Mononuclear cell (primary cell): ENCODE measurements around the gene DNAAF5. TPM values are rescaled to one million over a fixed set of nuclear protein-coding genes. Genes with fewer than 3 reads are reported as not detected.
"Not testable (repeated sequence)": the region's sequence is repeated elsewhere in the genome, so short reads cannot be mapped to it uniquely, and the experiment has no call there.

Experiments
- H3K27me3 ChIP-seq: 2 replicates; pipeline ENCODE4 v1.6.0; 2011; ENCODE audit warnings: low read length, control low read depth; ENCODE audit not compliant: insufficient read depth
- H3K4me1 ChIP-seq: 2 replicates; pipeline ENCODE4 v1.5.1; 2011; ENCODE audit warnings: mild to moderate bottlenecking, low read length, control low read depth; ENCODE audit not compliant: insufficient read depth
- H3K4me3 ChIP-seq: 2 replicates; pipeline ENCODE4 v1.5.1; 2011; ENCODE audit warnings: mild to moderate bottlenecking, low read length, moderate library complexity
- H3K9me3 ChIP-seq: 2 replicates; pipeline ENCODE4 v1.5.1; 2011; ENCODE audit warnings: low read depth, mild to moderate bottlenecking, control low read depth, low read length
- total RNA-seq: library from RNA; depleted of rRNA; stranded (reverse); fragments of >200 nt; gene quantifications from one replicate; pipeline ENCODE4 v1.2.3, GENCODE V29; 2012

The DNAAF5 gene
- total RNA-seq, 1 donor, result 2.9 TPM

GRCh38 chr7:745431-746154 lies 19.1 kb downstream of the DNAAF5 start:
- Histone ChIP-seq H3K4me3 (no peak overlapping the region), H3K4me1 (no peaks in the 10 kb centered on the region), H3K9me3 (no peaks in the 10 kb centered on the region), H3K27me3 (no peaks in the 10 kb centered on the region)

GRCh38 chr7:746155-747061 lies 19.9 kb downstream of the DNAAF5 start:
- Histone ChIP-seq H3K27me3 (no peaks in the 10 kb centered on the region), H3K4me3 (no peak overlapping the region), H3K9me3 (no peaks in the 10 kb centered on the region), H3K4me1 (no peaks in the 10 kb centered on the region)

DNA sequence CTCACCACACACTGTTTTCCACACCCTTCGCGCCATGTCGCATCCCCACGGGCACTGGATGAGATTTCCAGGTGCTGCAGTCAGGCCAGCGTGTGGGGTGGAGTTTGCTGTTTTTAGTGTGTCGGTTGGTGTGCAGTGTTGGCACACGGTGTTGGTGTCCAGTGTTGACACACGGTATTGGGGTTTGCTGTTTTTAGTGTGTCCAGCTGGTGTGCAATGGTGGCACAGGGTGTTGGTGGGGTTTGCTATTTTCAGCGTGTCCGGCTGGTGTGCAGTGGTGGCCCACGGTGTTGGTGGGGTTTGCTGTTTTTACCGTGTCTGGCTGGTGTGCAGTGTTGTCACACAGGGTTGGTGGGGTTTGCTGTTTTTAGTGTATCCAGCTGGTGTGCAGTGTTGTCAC lies 20.7 kb downstream of the DNAAF5 start:
- H3K4me1 ChIP-seq, result no peaks in the 10 kb centered on the region
- H3K9me3 ChIP-seq, result no peaks in the 10 kb centered on the region
- H3K27me3 ChIP-seq, result no peaks in the 10 kb centered on the region
- no peak overlapping the region for H3K4me3 ChIP-seq

GRCh38 chr7:748446-748845 lies 21.9 kb downstream of the DNAAF5 start:
- Histone ChIP-seq H3K27me3 (no peaks in the 10 kb centered on the region), H3K4me3 (no peak overlapping the region), H3K4me1 (no peaks in the 10 kb centered on the region), H3K9me3 (no peaks in the 10 kb centered on the region)

GRCh38 chr7:749140-749551 lies 22.6 kb downstream of the DNAAF5 start:
- H3K4me3 ChIP-seq, result no peak overlapping the region
- no peaks in the 10 kb centered on the region for H3K27me3 ChIP-seq
- no peaks in the 10 kb centered on the region for H3K9me3 ChIP-seq
- no peaks in the 10 kb centered on the region for H3K4me1 ChIP-seq

GRCh38 chr7:750111-750905 lies 23.8 kb downstream of the DNAAF5 start:
- Histone ChIP-seq H3K27me3 (no peaks in the 10 kb centered on the region), H3K4me1 (no peaks in the 10 kb centered on the region), H3K9me3 (no peaks in the 10 kb centered on the region), H3K4me3 (no peak overlapping the region)

DNA sequence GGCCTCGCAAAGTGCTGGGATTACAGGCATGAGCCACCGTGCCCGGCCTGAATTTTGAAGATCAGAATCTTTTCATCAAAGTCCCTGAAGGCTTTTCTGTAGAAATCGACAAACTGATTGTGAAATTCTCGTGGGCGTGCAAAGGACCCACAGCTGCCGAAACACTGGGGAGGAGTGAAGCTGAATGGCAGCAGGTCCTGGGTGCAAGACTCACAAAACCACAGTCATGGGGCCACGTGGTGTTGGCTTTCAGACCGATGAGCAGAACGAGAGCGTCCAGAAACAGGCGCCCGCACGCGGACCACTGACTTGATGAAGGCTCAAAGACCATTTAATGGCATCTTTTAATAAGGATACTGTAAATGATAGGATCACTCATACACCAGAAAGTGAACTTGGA lies 25.3 kb downstream of the DNAAF5 start:
- H3K9me3 ChIP-seq, result no peaks in the 10 kb centered on the region
- H3K4me1 ChIP-seq, result no peaks in the 10 kb centered on the region
- no peak overlapping the region for H3K4me3 ChIP-seq
- no peaks in the 10 kb centered on the region for H3K27me3 ChIP-seq

GRCh38 chr7:752256-752655 lies 25.8 kb downstream of the DNAAF5 start:
- not testable (repeated sequence) for H3K9me3 ChIP-seq

GRCh38 chr7:753190-753589 lies 26.7 kb downstream of the DNAAF5 start:
- no peaks in the 10 kb centered on the region for H3K9me3 ChIP-seq
- H3K4me1 ChIP-seq, result no peaks in the 10 kb centered on the region
- H3K4me3 ChIP-seq, result no peak overlapping the region
- no peaks in the 10 kb centered on the region for H3K27me3 ChIP-seq

More at GRCh38 chr7:752256-752655, 25.8 kb downstream of the DNAAF5 start:
- not testable (repeated sequence) for H3K4me1 ChIP-seq, H3K27me3 ChIP-seq, H3K4me3 ChIP-seq

DNA sequence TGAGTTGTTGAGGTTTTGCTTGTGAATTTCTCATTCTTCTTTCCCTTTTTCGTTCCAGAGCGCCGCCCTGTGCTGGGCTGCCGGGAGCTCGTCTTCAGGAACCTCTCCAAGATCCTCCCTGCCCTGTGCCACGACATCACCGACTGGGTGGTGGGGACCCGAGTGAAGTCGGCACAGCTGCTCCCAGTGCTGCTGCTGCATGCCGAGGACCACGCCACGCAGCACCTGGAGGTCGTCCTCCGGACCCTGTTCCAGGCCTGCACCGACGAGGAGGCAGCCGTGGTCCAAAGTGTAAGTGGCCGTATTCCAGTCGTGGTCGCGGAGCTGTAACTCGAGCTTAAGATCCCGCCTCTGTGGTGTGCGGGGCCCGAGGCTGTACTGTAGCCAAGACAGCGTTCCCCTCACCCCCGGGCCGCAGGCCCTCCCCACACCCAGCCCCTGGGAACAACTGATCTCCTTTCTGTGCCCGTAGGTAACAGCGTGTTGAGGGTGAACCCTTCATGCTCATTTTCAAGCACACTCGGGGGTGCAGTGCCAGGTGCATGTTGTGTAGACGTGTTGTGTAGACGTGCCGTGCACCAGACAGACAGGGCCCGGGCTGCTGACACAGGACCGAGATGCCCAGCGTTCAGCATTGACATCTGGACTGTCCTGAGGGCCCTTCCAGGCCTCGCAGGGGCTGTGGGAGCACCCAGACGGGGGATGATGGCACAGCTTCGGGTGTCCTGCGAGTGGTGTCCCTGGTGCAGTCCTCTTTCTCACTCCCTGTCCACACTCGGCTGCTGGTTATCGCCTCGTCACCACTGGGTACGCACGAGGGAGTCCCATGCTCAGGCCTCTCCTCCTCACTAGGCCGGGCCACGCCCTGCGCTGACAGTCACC lies 28.3 kb downstream of the DNAAF5 start:
- no peak overlapping the region for H3K4me3 ChIP-seq
- no peaks in the 10 kb centered on the region for H3K4me1 ChIP-seq
- no peaks in the 10 kb centered on the region for H3K9me3 ChIP-seq
- no peaks in the 10 kb centered on the region for H3K27me3 ChIP-seq

DNA sequence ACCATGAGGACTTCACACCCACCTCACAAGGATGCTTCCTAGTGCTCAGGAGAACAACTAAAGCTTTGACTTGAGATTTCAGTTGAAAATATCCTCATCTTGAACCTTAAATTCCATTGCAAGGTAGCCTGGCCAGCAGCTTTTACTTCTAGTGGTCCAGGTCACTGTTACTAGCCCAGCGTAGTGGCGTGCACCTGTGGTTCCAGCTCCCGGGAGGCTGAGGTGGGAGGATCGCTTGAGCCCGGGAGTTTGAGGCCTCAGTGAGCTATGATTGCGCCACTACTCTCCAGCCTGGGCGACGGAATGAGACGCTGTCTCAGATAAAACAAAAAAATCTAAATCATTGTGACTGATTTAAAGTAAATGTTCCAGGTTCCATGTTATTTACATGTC lies 28.9 kb downstream of the DNAAF5 start:
- Histone ChIP-seq H3K4me3 (no peak overlapping the region), H3K4me1 (no peaks in the 10 kb centered on the region), H3K27me3 (no peaks in the 10 kb centered on the region), H3K9me3 (no peaks in the 10 kb centered on the region)

GRCh38 chr7:756231-756927 lies 29.9 kb downstream of the DNAAF5 start:
- H3K4me1 ChIP-seq, result no peaks in the 10 kb centered on the region
- no peaks in the 10 kb centered on the region for H3K9me3 ChIP-seq
- H3K27me3 ChIP-seq, result no peaks in the 10 kb centered on the region
- H3K4me3 ChIP-seq, result no peak overlapping the region

GRCh38 chr7:756928-757560 lies 30.5 kb downstream of the DNAAF5 start:
- Histone ChIP-seq H3K4me1 (no peaks in the 10 kb centered on the region), H3K9me3 (no peaks in the 10 kb centered on the region), H3K27me3 (no peaks in the 10 kb centered on the region), H3K4me3 (no peak overlapping the region)
